Measurements from ENCODE around the gene CRB1. TPM values are rescaled to one million over a fixed set of nuclear protein-coding genes. Genes with fewer than 3 reads are reported as not detected.

CRB1 gene
- total RNA-seq, 1 donor, result 0.09 TPM

DNA sequence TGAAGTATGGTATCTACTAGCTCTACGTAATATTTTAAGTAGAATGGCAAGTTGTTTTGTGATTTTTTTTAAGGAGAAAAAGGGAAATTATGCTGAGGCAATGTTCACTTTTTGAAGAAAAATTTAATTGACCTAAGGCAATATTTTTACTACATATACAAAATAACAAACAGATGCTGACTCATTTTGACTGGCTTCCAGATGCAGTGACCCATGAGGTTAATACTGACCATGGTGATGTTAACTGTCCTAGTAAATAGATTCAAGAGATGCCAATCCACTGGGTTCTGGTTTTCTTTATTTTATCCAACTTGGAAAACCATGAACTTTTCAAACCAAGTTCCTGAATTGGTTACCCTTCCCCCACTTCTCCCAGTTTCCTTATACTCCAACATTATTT is 154.9 kb downstream of the CRB1 start:
- TF ChIP-seq, protein P1, sequence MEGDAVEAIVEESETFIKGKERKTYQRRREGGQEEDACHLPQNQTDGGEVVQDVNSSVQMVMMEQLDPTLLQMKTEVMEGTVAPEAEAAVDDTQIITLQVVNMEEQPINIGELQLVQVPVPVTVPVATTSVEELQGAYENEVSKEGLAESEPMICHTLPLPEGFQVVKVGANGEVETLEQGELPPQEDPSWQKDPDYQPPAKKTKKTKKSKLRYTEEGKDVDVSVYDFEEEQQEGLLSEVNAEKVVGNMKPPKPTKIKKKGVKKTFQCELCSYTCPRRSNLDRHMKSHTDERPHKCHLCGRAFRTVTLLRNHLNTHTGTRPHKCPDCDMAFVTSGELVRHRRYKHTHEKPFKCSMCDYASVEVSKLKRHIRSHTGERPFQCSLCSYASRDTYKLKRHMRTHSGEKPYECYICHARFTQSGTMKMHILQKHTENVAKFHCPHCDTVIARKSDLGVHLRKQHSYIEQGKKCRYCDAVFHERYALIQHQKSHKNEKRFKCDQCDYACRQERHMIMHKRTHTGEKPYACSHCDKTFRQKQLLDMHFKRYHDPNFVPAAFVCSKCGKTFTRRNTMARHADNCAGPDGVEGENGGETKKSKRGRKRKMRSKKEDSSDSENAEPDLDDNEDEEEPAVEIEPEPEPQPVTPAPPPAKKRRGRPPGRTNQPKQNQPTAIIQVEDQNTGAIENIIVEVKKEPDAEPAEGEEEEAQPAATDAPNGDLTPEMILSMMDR (IDR thresholded peaks at IDR 0.05; ENCODE audit: insufficient read depth, low read length), result no peak
- DNase-seq (ENCODE audit: low read depth), result peak; percentile 16
- no peak overlapping the region for H3K4me3 ChIP-seq (ENCODE audit: low read depth, low read length)

DNA sequence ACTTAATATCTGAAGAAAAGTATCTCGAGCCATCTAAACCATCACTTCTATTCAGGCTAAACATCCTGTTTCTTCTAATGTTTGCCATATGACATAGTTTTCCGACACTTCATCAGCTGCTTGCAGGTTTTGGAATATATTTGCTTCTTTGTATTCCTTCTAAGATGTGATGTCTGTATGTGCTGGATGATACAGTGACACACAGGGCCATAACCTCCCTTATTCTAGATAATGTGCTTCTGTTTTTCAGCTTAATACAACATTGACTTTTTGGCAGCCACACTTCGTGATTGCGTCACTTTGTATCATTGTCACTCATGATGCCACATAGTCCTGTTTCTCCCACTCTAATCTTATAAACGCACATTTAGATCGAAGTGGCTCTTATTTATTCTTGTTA is 156.3 kb downstream of the CRB1 start:
- TF ChIP-seq, protein P1 (IDR thresholded peaks at IDR 0.05; ENCODE audit: insufficient read depth, low read length), result no peak
- no peak overlapping the region for H3K4me3 ChIP-seq (ENCODE audit: low read depth, low read length)
- DNase-seq (ENCODE audit: low read depth), result no peak

DNA sequence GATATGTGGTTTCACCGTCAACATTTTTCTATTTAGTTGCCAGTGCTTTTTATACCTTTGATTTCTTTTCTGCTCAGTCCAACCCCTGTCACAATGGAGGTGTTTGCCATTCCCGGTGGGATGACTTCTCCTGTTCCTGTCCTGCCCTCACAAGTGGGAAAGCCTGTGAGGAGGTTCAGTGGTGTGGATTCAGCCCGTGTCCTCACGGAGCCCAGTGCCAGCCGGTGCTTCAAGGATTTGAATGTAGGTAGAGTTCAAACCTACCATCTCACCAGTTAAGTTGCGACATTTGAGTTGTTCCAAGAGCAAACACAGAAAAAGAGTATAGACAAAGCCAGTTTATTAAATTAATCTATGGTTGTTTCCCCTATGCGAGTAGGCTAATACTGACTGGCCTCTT is 161.3 kb downstream of the CRB1 start:
- no peak for DNase-seq (ENCODE audit: low read depth)
- H3K4me3 ChIP-seq (ENCODE audit: low read depth, low read length), result no peak overlapping the region
- TF ChIP-seq, protein P1 (IDR thresholded peaks at IDR 0.05; ENCODE audit: insufficient read depth, low read length), result no peak

DNA sequence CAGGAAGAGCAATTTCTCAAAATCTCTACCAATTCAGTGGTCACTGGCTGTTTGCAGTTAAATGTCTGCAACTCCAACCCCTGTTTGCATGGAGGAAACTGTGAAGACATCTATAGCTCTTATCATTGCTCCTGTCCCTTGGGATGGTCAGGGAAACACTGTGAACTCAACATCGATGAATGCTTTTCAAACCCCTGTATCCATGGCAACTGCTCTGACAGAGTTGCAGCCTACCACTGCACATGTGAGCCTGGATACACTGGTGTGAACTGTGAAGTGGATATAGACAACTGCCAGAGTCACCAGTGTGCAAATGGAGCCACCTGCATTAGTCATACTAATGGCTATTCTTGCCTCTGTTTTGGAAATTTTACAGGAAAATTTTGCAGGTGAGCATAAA is 167.2 kb downstream of the CRB1 start:
- DNase-seq (ENCODE audit: low read depth), result no peak
- H3K4me3 ChIP-seq (ENCODE audit: low read depth, low read length), result no peak overlapping the region
- TF ChIP-seq, protein P1 (IDR thresholded peaks at IDR 0.05; ENCODE audit: insufficient read depth, low read length), result no peak

DNA sequence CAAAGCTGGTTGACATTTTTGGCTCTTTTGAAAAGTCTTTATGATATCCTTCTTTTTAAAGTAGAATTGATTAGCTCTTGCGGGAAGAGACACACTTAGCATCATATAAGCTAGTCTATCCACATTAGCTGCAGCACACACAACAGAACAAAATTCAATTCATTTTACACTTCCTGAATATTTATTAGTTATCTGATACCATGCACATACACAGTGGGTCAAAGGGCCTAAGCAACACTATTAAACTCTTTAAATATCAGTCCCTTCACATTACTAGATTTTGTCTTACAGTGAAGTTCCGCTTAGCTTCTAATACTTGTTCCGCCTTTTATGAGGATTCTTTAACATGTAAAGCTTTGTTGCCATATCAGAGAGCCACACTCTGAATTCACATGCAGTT is 169.5 kb downstream of the CRB1 start:
- TF ChIP-seq, protein P1 (IDR thresholded peaks at IDR 0.05; ENCODE audit: insufficient read depth, low read length), result no peak
- no peak for DNase-seq (ENCODE audit: low read depth)
- no peak overlapping the region for H3K4me3 ChIP-seq (ENCODE audit: low read depth, low read length)

DNA sequence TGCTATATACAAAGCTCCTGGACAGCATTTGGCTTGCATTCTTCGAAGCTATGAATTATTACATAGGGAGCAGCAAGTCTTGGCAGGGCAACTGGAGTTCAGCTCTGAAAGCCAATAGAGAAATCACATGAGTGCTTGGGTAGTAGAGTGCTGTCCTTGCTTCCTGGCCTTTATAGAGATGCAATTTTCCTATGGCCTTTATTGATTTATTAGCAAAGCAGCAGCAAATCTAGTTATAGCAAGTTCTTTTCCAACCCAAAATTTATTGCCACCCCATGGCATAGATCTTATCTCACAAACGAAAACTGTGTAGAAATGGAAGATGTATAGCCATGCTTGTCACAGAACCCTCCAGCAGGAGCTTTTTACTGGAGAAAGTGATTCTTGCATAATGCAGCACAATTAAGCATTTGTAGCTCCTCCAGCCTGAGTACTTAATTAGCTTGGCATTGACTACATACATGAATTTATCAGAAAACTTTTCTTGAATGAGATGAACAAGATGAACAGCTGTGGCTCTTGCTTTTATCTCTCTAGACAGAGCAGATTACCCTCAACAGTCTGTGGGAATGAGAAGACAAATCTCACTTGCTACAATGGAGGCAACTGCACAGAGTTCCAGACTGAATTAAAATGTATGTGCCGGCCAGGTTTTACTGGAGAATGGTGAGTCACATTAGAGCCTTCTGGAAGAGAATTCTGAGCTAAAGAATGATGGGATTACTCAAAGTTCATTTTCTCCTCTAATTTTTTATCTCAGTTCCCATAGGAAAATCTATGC is 170.1 kb downstream of the CRB1 start:
- no peak overlapping the region for H3K4me3 ChIP-seq (ENCODE audit: low read depth, low read length)
- DNase-seq (ENCODE audit: low read depth), result peak; percentile 77
- TF ChIP-seq, protein P1 (IDR thresholded peaks at IDR 0.05; ENCODE audit: insufficient read depth, low read length), result no peak
